GM08714 (cell line): Measurements from ENCODE around the gene CNOT1.
A peak's percentile ranks its signal among the peaks of the same experiment; 100 is the strongest.
"Not testable (repeated sequence)": the region's sequence is repeated elsewhere in the genome, so short reads cannot be mapped to it uniquely, and the experiment has no call there.

Source experiments
- H3K4me3 ChIP-seq: fragments of 200-500 bp; sonication (Bioruptor generic); 2 replicates; pipeline ENCODE4 v1.5.1; 2014; ENCODE audit warnings: mild to moderate bottlenecking, low read length, inconsistent platforms
- ZNF274 ChIP-seq: IDR thresholded peaks from 2 replicates; pipeline ENCODE4 v1.6.1; 2012; ENCODE audit warnings: mild to moderate bottlenecking, low read depth, low read length

Gene CNOT1

GRCh38 chr16:58500430-58501241 lies 129.0 kb downstream of the CNOT1 start:
- TF ChIP-seq ZNF274, result no peak
- peak overlapping the region; percentile 13; the same call in 1 of the 2 replicates for H3K4me3 ChIP-seq

GRCh38 chr16:58499615-58500351 lies 129.8 kb downstream of the CNOT1 start, which contains the start of gene NDRG4:
Gene NDRG4 (plus strand): TSS chr16:58500143. CDS start chr16:58500249, 106 bp downstream.
- TF ChIP-seq ZNF274, result no peak
- H3K4me3 ChIP-seq, result no peak within 1 kb of the TSS; the same call in 1 of the 2 replicates

- no peak overlapping the region for H3K4me3 ChIP-seq
- no peak for TF ChIP-seq ZNF274
Observed at GRCh38 chr16:58499092-58499511, 130.5 kb downstream of the CNOT1 start.

DNA sequence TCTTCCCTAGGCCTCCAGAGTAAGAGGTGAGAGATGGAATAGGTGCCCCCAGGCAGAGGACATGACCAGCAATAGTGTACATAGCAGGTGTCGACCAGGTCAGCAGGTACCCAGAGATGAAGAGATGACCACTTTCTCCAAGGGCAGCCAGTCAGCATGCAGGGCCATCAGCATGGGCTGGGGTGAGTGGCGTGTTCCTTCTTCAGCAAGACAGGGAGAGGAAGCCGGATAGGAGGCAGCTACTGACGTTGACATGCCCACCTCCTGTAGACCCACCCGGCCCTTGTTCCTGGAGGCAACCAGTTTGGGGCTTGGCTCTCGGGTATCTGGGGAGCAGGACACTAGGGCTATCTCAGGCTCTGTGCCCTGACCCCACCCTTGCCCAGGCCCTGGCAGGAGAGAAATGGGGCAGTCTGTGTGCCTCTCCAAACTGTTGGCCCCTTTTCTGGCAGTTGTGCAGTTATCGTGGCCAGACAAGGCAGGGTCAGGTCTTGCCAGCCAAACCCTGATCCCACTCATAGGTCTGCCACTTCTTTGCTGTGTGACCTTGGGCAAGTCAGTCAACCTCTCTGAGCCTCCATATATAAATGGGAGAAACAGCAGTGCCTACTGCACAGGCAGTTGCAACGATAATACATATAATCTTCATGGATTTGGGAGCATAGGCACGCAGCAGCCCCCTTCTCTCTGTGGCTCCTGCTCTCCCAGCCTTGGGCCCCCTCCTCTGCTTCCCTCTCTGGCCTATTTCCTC lies 131.1 kb downstream of the CNOT1 start:
- H3K4me3 ChIP-seq, result no peak overlapping the region
- TF ChIP-seq ZNF274, result no peak

GRCh38 chr16:58497935-58498334 lies 131.7 kb downstream of the CNOT1 start:
- TF ChIP-seq ZNF274, result no peak

DNA sequence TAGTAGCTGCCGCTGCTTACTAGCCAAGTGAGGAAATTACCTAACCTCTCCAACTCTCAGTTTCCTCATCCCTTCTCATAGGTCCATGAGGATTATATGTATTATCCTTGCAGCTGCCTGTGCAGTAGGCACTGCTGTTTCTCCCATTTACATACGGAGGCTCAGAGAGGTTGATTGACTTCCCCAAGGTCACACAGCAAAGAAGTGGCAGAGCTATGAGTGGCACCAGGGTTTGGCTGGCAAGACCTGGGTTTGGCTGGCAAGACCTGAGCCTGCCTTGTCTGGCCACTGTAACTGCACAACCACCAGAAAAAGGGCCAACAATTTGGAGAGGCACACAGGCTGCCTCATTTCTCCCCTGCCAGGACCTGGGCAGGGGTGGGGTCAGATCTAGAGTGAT lies 132.2 kb downstream of the CNOT1 start:
- no peak for TF ChIP-seq ZNF274
- no peak overlapping the region for H3K4me3 ChIP-seq

More at GRCh38 chr16:58497935-58498334, 131.7 kb downstream of the CNOT1 start:
- no peak overlapping the region for H3K4me3 ChIP-seq

DNA sequence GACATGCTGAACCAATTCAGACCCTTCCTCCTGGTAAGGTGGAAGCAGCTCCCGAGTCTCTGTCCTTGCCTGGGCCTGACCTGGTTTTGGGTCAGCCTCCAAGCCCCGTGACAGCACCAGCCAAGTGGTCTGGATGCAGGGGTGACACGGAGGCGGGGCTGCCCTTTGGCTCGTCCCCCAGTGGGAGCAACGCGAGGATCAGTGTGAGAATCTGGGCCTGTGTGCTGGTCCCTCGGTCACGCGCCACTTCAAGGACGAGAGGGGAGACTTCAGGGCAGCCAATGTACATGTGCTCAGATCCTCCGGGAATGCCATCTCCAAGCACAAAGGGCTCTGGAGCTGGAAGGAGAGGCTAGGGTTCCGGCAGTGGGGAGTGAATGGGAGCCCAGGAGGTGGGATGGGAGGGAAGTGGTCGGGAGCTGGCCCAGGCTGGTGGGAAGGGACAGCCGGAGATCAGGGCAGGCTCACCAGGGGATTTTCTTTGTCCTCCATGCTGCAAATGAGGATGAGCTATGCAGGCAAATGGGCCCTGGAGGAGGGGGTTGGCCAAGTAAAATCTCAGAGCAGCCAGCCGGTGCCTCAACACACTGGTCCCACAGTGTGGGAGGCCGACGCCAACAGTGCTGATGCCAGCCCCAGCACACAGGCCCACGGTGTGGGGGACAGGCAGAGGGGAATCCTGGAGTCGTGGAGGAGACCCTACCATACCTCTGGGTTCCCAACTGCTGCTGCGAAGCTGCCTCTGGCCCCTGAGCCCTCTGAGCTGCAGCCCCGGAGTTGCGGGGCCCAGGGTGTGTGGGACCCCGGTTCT lies 133.9 kb downstream of the CNOT1 start:
- no peak overlapping the region for H3K4me3 ChIP-seq
- no peak for TF ChIP-seq ZNF274

DNA sequence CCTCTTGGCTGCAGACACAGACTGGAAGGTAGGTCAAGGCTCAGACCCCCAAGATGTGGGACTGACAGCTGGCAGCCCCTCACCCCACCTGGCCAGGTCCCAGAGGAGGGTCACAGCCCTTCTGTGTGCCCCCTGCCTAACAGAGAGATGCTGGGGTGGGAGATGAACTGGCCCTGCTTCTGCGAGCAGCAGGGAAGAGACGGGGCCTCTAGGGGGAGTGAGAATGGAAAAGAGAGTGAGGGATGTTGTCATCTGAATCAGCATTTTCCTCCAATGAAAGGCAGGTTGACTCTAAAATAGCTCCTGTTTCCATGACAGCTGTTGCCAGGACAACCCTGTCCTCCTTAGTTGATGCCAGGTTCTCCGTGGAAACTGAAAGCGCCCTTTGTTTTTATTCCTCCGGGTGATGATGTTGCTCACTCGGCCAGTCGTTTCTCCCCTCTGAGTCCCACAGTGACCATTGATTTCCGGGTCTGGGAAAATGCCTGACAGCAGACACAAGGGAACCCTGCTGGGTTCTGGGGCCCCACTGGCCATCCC lies 134.6 kb downstream of the CNOT1 start:
- no peak for TF ChIP-seq ZNF274
- H3K4me3 ChIP-seq, result no peak overlapping the region

DNA sequence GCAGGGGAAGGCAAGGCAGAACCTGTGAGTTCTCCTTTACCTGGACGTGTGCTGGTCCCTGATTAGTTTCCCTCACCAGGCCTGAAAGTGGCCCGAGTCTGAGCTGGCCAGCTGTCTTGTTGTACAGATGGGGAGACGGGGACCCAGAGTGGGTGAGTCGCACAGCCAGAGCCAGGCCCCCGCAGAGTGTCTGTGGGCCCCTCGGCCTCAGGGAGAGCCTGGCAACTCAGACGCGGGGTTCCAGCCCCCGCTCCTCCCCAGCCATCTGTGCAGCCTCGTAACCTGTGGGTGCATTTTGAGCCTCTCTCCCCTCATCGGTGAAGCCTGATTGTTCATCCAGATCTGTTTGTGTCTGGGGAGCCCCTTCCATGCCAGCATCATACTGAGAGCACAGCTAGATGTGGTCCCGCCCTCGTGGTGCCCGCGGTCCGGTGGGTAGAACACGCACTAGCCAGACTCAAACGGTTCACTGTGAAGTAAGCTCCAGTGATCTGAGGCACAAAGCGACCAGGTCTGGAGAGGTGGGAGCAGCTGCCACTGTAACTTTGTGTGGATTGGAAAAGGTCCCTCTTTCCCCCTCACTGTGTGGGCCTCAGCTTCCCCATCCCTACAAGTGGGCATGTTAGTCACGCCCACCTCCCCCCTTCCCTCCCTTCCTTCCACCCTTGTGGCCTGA lies 135.7 kb downstream of the CNOT1 start:
- TF ChIP-seq ZNF274, result no peak

GRCh38 chr16:58492735-58493134 lies 136.9 kb downstream of the CNOT1 start:
- H3K4me3 ChIP-seq, result no peak overlapping the region
- TF ChIP-seq ZNF274, result no peak

More for the DNA sequence above, 135.7 kb downstream of the CNOT1 start:
- no peak overlapping the region for H3K4me3 ChIP-seq

DNA sequence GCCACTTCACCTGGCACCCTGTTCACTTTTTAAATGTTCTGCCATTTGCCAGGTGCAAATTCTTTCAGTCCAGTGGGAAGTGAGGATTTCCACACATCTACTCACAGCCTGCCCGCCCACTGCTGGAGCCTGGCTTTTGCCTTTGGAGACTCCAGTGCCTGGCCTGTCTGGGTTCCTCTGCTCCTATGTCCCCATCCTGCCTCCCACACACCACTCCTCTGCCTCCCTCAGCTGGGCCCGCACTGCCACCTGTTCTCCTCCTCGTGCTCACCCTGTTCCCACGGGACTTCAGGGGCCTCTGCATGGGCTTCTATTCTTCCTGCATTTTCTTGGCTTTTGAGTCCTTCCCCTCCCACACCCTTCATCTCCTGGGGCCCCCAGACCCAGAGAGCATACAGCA lies 137.6 kb downstream of the CNOT1 start:
- no peak overlapping the region for H3K4me3 ChIP-seq

DNA sequence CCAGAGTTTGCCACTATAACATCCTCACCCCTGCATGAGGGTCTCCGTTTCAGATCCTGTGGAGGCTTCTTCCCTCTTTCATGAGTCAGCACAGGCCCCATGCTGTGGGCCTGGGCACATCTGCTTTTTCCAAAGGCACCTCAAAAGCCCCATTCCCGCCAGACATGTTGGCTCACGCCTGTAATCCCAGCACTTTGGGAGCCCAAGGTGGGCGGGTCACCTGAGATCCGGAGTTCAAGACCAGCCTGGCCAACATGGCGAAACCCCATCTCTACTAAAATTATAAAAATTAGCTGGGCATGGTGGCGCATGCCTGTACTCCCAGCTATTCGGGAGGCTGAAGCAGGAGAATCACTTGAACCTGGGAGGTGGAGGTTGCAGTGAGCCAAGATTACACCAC lies 139.1 kb downstream of the CNOT1 start:
- H3K4me3 ChIP-seq, result not testable (repeated sequence)

More for the DNA sequence above, 137.6 kb downstream of the CNOT1 start:
- TF ChIP-seq ZNF274, result no peak

DNA sequence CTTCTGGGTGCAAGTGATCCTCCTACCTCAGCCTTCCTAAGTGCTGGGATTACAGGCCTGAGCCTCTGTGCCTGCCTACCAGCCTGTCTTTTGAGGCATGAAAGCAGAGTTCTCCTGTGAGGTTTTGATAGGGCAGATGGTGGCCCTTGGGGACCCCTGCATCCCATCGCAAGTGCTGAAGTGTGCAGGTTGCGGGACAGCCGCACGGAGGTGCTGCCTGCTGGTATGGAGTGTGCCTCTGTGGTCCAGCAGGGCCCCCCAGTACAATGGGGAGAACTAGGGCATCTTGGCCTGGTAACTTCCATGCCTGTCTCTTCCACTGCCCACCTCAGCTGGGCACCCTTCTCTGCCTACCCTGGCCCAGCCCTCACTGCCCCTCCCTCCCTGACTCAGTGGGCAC lies 139.6 kb downstream of the CNOT1 start:
- no peak for TF ChIP-seq ZNF274
- no peak overlapping the region for H3K4me3 ChIP-seq
